K562 (cell line): Measurements from ENCODE around the gene C3. TPM values are rescaled to one million over a fixed set of nuclear protein-coding genes. Genes with fewer than 3 reads are reported as not detected.

Source experiments
- ATAC-seq: fragments of 200-7000 bp; cut with Tn5 transposase; 3 replicates; pipeline ENCODE4 v1.9.1; 2020; ENCODE audit warnings: moderate library complexity
- BruUV-seq: library from RNA; stranded (reverse); fragments of 400-500 nt; replicated peaks from 2 replicates; lab custom pipeline; 2021; lab: Mats Ljungman, UMichigan
- CTCF ChIA-PET: fragments of 300-600 bp; formaldehyde crosslinking; extraction: SDS; loops from one replicate; lab custom pipeline; 2021; ENCODE audit warnings: low intra/inter-chr PET ratio; lab: Yijun Ruan, JAX
- POLR2A ChIA-PET: fragments of 300-600, 350-650 bp; sonication (Branson Sonifier 250); formaldehyde crosslinking; extraction: SDS; loops from one replicate; lab custom pipeline; 2021; ENCODE audit warnings: antibody characterized with exemption, inconsistent platforms; lab: Yijun Ruan, JAX
- DNase-seq, 4 experiments: peaks; one replicate each; pipeline versions ENCODE4 v3.0.0 to v3.0.0-alpha.2; 2011 to 2018; ENCODE audit warnings: low spot score in 3 of 4, mixed read lengths in 3 of 4; ENCODE audit errors: extremely low read depth in 1 of 4
- FAIRE-seq: peaks from 2 replicates; lab custom pipeline; 2011; peaks lifted over from hg19 to GRCh38; lab: Jason Lieb, UNC
- H2AFZ ChIP-seq: 2 replicates; pipeline ENCODE4 v1.6.0; 2011; ENCODE audit warnings: low read depth, low read length, control low read depth, inconsistent platforms
- H3K27ac ChIP-seq: fragments of 200-600 bp; 3 replicates; pipeline ENCODE4 v1.8.0; 2011; ENCODE audit warnings: low read depth, mild to moderate bottlenecking, control low read depth, inconsistent platforms, low read length, moderate library complexity, mixed read lengths; ENCODE audit errors: extremely low read depth
- H3K27me3 ChIP-seq, 2 experiments: fragments of 300-600 bp in 1 of 2; 2 replicates in 1 of 2; 3 replicates in 1 of 2; pipeline versions ENCODE4 v1.6.0 to v1.8.0; 2011; ENCODE audit warnings: inconsistent platforms in 2 of 2, low read length in 2 of 2, mild to moderate bottlenecking in 1 of 2, mixed read lengths in 1 of 2, moderate library complexity in 1 of 2; ENCODE audit not compliant: control insufficient read depth in 2 of 2, insufficient read depth in 2 of 2
- H3K36me3 ChIP-seq: fragments of 300-600 bp; 3 replicates; pipeline ENCODE4 v1.8.0; 2011; ENCODE audit warnings: mild to moderate bottlenecking, low read length, inconsistent platforms; ENCODE audit not compliant: control insufficient read depth, insufficient read depth
- H3K4me1 ChIP-seq, 2 experiments: fragments of 200-600 bp in 1 of 2; replicated peaks in 1 of 2; 2 replicates in 1 of 2; 3 replicates in 1 of 2; pipeline versions ENCODE4 v1.5.1 to v1.8.0; 2011; ENCODE audit warnings: inconsistent platforms in 2 of 2, low read length in 2 of 2, mild to moderate bottlenecking in 1 of 2, mixed read lengths in 1 of 2, moderate library complexity in 1 of 2; ENCODE audit not compliant: control insufficient read depth in 2 of 2, insufficient read depth in 2 of 2
- H3K4me2 ChIP-seq: 2 replicates; pipeline ENCODE4 v1.6.1; 2011; ENCODE audit warnings: low read length, control low read depth, inconsistent platforms, mixed read lengths; ENCODE audit not compliant: insufficient read depth
- H3K4me3 ChIP-seq: fragments of 200-600 bp; sonication (generic), shearing (Covaris generic); 2 replicates; pipeline ENCODE4 v1.5.1; 2016; ENCODE audit warnings: control low read depth, inconsistent platforms
- H3K79me2 ChIP-seq: fragments of 200-600 bp; 3 replicates; pipeline ENCODE4 v1.8.0; 2011; ENCODE audit warnings: low read length, inconsistent platforms; ENCODE audit not compliant: control insufficient read depth, insufficient read depth
- H3K9ac ChIP-seq, 2 experiments: 2 replicates each; pipeline versions ENCODE4 v1.6.0 to v1.6.1; 2011; ENCODE audit warnings: low read depth in 2 of 2, low read length in 2 of 2, control low read depth in 1 of 2, inconsistent platforms in 1 of 2, mild to moderate bottlenecking in 1 of 2, mixed read lengths in 1 of 2; ENCODE audit not compliant: insufficient read depth in 1 of 2
- H3K9me1 ChIP-seq: one replicate; pipeline ENCODE4 v1.6.0; 2011; ENCODE audit warnings: inconsistent platforms, mild to moderate bottlenecking, low read length, moderate library complexity; ENCODE audit not compliant: control insufficient read depth, insufficient read depth
- H3K9me3 ChIP-seq: replicated peaks from 2 replicates; pipeline ENCODE4 v1.5.1; 2011; ENCODE audit warnings: low read depth, low read length, inconsistent platforms; ENCODE audit not compliant: control insufficient read depth, insufficient read depth
- H4K20me1 ChIP-seq: replicated peaks from 2 replicates; pipeline ENCODE4 v1.6.1; 2011; ENCODE audit warnings: low read length, inconsistent platforms, mixed read lengths; ENCODE audit not compliant: control insufficient read depth, insufficient read depth
- ARID1B ChIP-seq: fragments of 450-650 bp; IDR thresholded peaks from 2 replicates; pipeline ENCODE4 v1.6.1; 2016; ENCODE audit warnings: antibody characterized with exemption, mild to moderate bottlenecking, inconsistent platforms
- CBFA2T3 ChIP-seq: fragments of 450-650 bp; IDR thresholded peaks from 2 replicates; pipeline ENCODE4 v1.6.1; 2017
- CTBP1 ChIP-seq: fragments of 450-650 bp; IDR thresholded peaks from 2 replicates; pipeline ENCODE4 v1.6.1; 2016; ENCODE audit warnings: borderline replicate concordance
- CXXC5 ChIP-seq: fragments of 250-450 bp; sonication (Bioruptor Pico); IDR thresholded peaks from 2 replicates; pipeline ENCODE4 v1.8.0; 2022; ENCODE audit warnings: inconsistent platforms, mild to moderate bottlenecking, moderate library complexity
- DNMT1 ChIP-seq: fragments of 450-650 bp; IDR thresholded peaks from 2 replicates; pipeline ENCODE4 v1.6.1; 2016; ENCODE audit warnings: antibody characterized with exemption, mild to moderate bottlenecking
- FOXA3 ChIP-seq, 2 experiments: fragments of 450-650 bp in 1 of 2; sonication (generic) in 1 of 2; formaldehyde crosslinking; IDR thresholded peaks in 1 of 2; conservative IDR thresholded peaks in 1 of 2; 2 replicates each; pipeline versions ENCODE4 v1.4.0 to v1.8.0; 2020 to 2022; ENCODE audit warnings: mild to moderate bottlenecking in 2 of 2, missing genetic modification reagents in 1 of 2
- FOXK2 ChIP-seq, 2 experiments: fragments of 450-650 bp; IDR thresholded peaks in 1 of 2; conservative IDR thresholded peaks in 1 of 2; 2 replicates each; pipeline ENCODE4 v1.6.1; 2016; ENCODE audit warnings: low read depth in 2 of 2, mild to moderate bottlenecking in 1 of 2
- FOXP1 ChIP-seq: sonication (generic); formaldehyde crosslinking; IDR thresholded peaks from 2 replicates; pipeline ENCODE4 v1.8.0; 2022; ENCODE audit warnings: mild to moderate bottlenecking, missing genetic modification reagents
- HMBOX1 ChIP-seq: sonication (generic); IDR thresholded peaks from 2 replicates; pipeline ENCODE4 v1.6.1; 2016
- JUN ChIP-seq, 2 experiments: sonication (generic) in 1 of 2; formaldehyde crosslinking in 1 of 2; IDR thresholded peaks; 2 replicates each; pipeline versions ENCODE4 v1.6.1 to v1.8.0; 2012 to 2022; ENCODE audit warnings: borderline replicate concordance in 2 of 2, mild to moderate bottlenecking in 2 of 2, improper control_type of control experiment in 1 of 2, low read depth in 1 of 2, low read length in 1 of 2, missing genetic modification reagents in 1 of 2
- KDM1A ChIP-seq, 2 experiments: fragments of 450-650 bp; IDR thresholded peaks; 2 replicates each; pipeline ENCODE4 v1.6.1; 2016; ENCODE audit warnings: mild to moderate bottlenecking in 2 of 2
- MCM3 ChIP-seq: fragments of 450-650 bp; IDR thresholded peaks from 2 replicates; pipeline ENCODE4 v1.6.1; 2016
- MTA2 ChIP-seq: fragments of 450-650 bp; IDR thresholded peaks from 2 replicates; pipeline ENCODE4 v1.6.1; 2016; ENCODE audit warnings: low read depth
- NCOA4 ChIP-seq: fragments of 450-650 bp; IDR thresholded peaks from 2 replicates; pipeline ENCODE4 v1.6.1; 2018; ENCODE audit warnings: mild to moderate bottlenecking; ENCODE audit not compliant: partially characterized antibody
- SETDB1 ChIP-seq: IDR thresholded peaks from one replicate; pipeline ENCODE4 v1.6.1; 2012; ENCODE audit warnings: low read length, control low read depth, inconsistent platforms
- SP2 ChIP-seq: IDR thresholded peaks from 2 replicates; pipeline ENCODE4 v1.6.1; 2011; ENCODE audit warnings: mild to moderate bottlenecking, low read depth, low read length, moderate library complexity; ENCODE audit not compliant: poor library complexity, severe bottlenecking; ENCODE audit errors: extremely low read depth
- STAT5A ChIP-seq: IDR thresholded peaks from 2 replicates; pipeline ENCODE4 v1.6.1; 2012; ENCODE audit warnings: low read length, inconsistent platforms, borderline replicate concordance
- TAL1 ChIP-seq: fragments of 450-650 bp; IDR thresholded peaks from 2 replicates; pipeline ENCODE4 v1.6.1; 2016; ENCODE audit warnings: mild to moderate bottlenecking
- TEAD2 ChIP-seq: fragments of 450-650 bp; IDR thresholded peaks from 2 replicates; pipeline ENCODE4 v1.6.1; 2016; ENCODE audit warnings: missing genetic modification characterization, control low read depth, missing compliant biosample characterization
- TGIF2 ChIP-seq: sonication (generic); formaldehyde crosslinking; IDR thresholded peaks from 2 replicates; pipeline ENCODE4 v1.8.1; 2022; ENCODE audit warnings: mild to moderate bottlenecking, missing genetic modification reagents, moderate library complexity
- TRIM24 ChIP-seq, 2 experiments: fragments of 450-650 bp; IDR thresholded peaks; 2 replicates each; pipeline ENCODE4 v1.6.1; 2016
- ZNF197 ChIP-seq: fragments of 200-800 bp; sonication (Bioruptor generic); IDR thresholded peaks from 2 replicates; pipeline ENCODE4 v1.6.1; 2016; ENCODE audit warnings: low read depth, missing genetic modification characterization, missing compliant biosample characterization
- ZNF280B ChIP-seq: fragments of 250-450 bp; sonication (Bioruptor Pico); IDR thresholded peaks from 2 replicates; pipeline ENCODE4 v1.5.1; 2021; ENCODE audit warnings: mild to moderate bottlenecking
- WGBS: fragments of 100-300 bp; shearing (Covaris generic); methylation state at CpG from one replicate; pipeline ENCODE4 v1.1.6; 2016; ENCODE audit warnings: low coverage, mixed read lengths; ENCODE audit not compliant: insufficient coverage; ENCODE audit errors: missing lambda C conversion rate; 5-methylcytosine and 5-hydroxymethylcytosine counted together
- in situ Hi-C: fragments of 300-500 bp; cut with MboI; formaldehyde crosslinking; loops from 4 replicates; pipeline ENCODE4 v1.15.0; 2018; ENCODE audit warnings: inconsistent platforms, mixed read lengths
- intact Hi-C: fragments of 100-400 bp; cut with micrococcal nuclease; formaldehyde crosslinking; loops from 2 replicates; pipeline ENCODE4 v1.14.2; 2022
- polyA plus RNA-seq, 8 experiments: library from polyadenylated mRNA; depleted of rRNA in 4 of 8; stranded (reverse) in 5 of 8; unstranded in 3 of 8; fragments of >200 nt; fragmentation: Nextera tagmentation in 2 of 8; fragmentation: Illumina TruSeq in 1 of 8; extraction: Ambion mirVana in 2 of 8; extraction: Trizol in 1 of 8; gene quantifications; 2 replicates each; pipeline versions ENCODE4 v1.2.1 to v1.2.3, GENCODE V29; 2011 to 2014; ENCODE audit warnings: inconsistent platforms in 1 of 8, missing spikeins in 1 of 8
- total RNA-seq, 7 experiments: library from RNA; depleted of rRNA in 6 of 7; stranded (reverse); fragments of >200 nt in 6 of 7; fragmentation: Illumina TruSeq in 2 of 7; extraction: Trizol in 2 of 7; gene quantifications; 2 replicates each; pipeline versions ENCODE4 v1.2.1 to v1.2.3, GENCODE V29; 2011 to 2021; ENCODE audit warnings: low replicate concordance in 1 of 7

The C3 gene
- total and polyA plus RNA-seq, 9 of the 15 experiments (the other 6 are each of a cell fraction or from before 2014, with no cell fraction given), result 0.59 to 10.6 (median 2.2) TPM

- Histone ChIP-seq H3K9me3 (no peaks in the 10 kb centered on the region), H4K20me1 (no peaks in the 10 kb centered on the region), H3K9me1 (no peaks in the 10 kb centered on the region), H3K79me2 (no peaks in the 10 kb centered on the region), H3K4me1 (peaks cover 13 to 22% of the 10 kb centered on the region in 2 experiments; a peak in 4 of 5 replicates), H3K27me3 (peaks cover 2 to 4% of the 10 kb centered on the region in 2 experiments; a peak in 2 of 5 replicates), H3K4me3 (no peak overlapping the region), H3K27ac (peak overlapping the region; percentile 33; the same call in 2 of the 3 replicates), H3K36me3 (no peaks in the 10 kb centered on the region), H3K9ac (no peak overlapping the region; a peak in 1 of 4 replicates), H3K4me2 (no peak overlapping the region), H2AFZ (0 out of 2 replicates have a peak overlapping the region, but pooled peaks have one; percentile 21)
- intact Hi-C loops, result no loop called here
- no TSS peak for BruUV-seq
- FAIRE-seq, result peak; percentile 76
- POLR2A ChIA-PET, result interaction anchor here (1.0 kb wide), 1 partner anchor 9 kb away, joined by 5 read pairs; no protein-coding TSS in a partner anchor
- ATAC-seq, result no peak; the same call in 1 of the 3 replicates
- WGBS, result 0% methylated on average over 1 of the region's 1 CpG
- CTCF ChIA-PET, result no interaction called here
- in situ Hi-C loops, result no loop called here
- peak in 3 of 4 experiments; percentile 39 to 55 (median 52) for DNase-seq
- TF ChIP-seq TAL1, result peak; percentile 92
- TF ChIP-seq ZNF197 (CRISPR knock-in tag), result no peak
- peak; percentile 43 to 70; a peak in 3 of 4 replicates for TF ChIP-seq TRIM24 (IDR thresholded peaks at IDR 0.05)
- no peak for TF ChIP-seq FOXA3 (CRISPR knock-in tag; conservative IDR thresholded peaks at IDR 0.05 in 1 of 2, IDR thresholded peaks at IDR 0.05 in 1 of 2)
- no peak for TF ChIP-seq TGIF2 (CRISPR knock-in tag)
- peak; percentile 71; the same call in 1 of the 2 replicates for TF ChIP-seq CTBP1
- TF ChIP-seq NCOA4, result no peak
- TF ChIP-seq MTA2, result peak; percentile 88
- TF ChIP-seq MCM3, result no peak
- TF ChIP-seq FOXK2 (conservative IDR thresholded peaks at IDR 0.05 in 1 of 2, IDR thresholded peaks at IDR 0.05 in 1 of 2; ENCODE audit: low read depth in 2 of 2), result peak in 1 of 2 experiments; percentile 53; a peak in 1 of 4 replicates
- TF ChIP-seq TEAD2 (tag), result no peak
- 0 out of 2 replicates have a peak, but pooled peaks have one; percentile 21 for TF ChIP-seq HMBOX1
- no peak for TF ChIP-seq DNMT1
- peak; percentile 92 for TF ChIP-seq CBFA2T3
- TF ChIP-seq FOXP1 (CRISPR knock-in tag), result no peak
- TF ChIP-seq JUN (IDR thresholded peaks at IDR 0.05; ENCODE audit: borderline replicate concordance, low read depth, low read length), result peak; percentile 35; the same call in 1 of the 2 replicates
- no peak for TF ChIP-seq JUN (CRISPR knock-in tag; IDR thresholded peaks at IDR 0.05; ENCODE audit: borderline replicate concordance)
- 0 out of 2 replicates have a peak, but pooled peaks have one; percentile 17 for TF ChIP-seq CXXC5 (CRISPR knock-in tag)
- TF ChIP-seq KDM1A (IDR thresholded peaks at IDR 0.05), result peak in 1 of 2 experiments; percentile 15; a peak in 1 of 4 replicates
- TF ChIP-seq ARID1B, result peak; percentile 96
- TF ChIP-seq ZNF280B (CRISPR knock-in tag), result no peak
- peak; percentile 47; the same call in 1 of the 2 replicates for TF ChIP-seq STAT5A
- TF ChIP-seq SETDB1, result no peak
- no peak for TF ChIP-seq SP2
Observed at GRCh38 chr19:6652805-6653094, 67.7 kb downstream of the C3 start.
